Measurements from ENCODE around the gene TMEM178B. TPM values are rescaled to one million over a fixed set of nuclear protein-coding genes. Genes with fewer than 3 reads are reported as not detected.

TMEM178B gene
- total RNA-seq, 4 donors from 2014 or later, result 7.7 to 49.9 (median 25.9) TPM

DNA sequence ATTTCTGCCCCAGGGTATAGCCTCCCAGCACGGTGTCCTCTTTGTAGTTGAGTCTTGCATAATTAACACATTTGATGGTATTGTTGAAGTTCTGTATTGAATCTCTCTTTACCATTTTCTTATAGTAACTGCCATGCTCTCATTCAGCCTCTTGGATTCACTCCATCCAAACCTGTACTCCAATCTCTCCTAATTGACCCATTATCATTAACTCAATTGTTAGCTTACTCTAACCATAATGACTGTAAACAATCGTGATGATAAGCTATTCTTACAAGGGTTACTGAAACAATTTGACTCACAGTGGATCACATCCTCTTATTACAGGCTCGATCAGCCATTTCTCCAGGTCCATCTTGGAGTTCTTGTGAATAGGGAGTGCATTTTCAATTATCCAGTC lies 285.4 kb downstream of the TMEM178B start:
- DNase-seq, result no peak
- Histone ChIP-seq H3K27me3 (no peaks in the 10 kb centered on the region), H3K27ac (no peak overlapping the region), H3K9me3 (no peaks in the 10 kb centered on the region), H3K4me3 (replicated peaks in 1 of 3) (no peak overlapping the region), H3K4me1 (peaks cover 3 to 11% of the 10 kb centered on the region in 2 donors), H3K36me3 (no peaks in the 10 kb centered on the region)
- TF ChIP-seq, protein P1, sequence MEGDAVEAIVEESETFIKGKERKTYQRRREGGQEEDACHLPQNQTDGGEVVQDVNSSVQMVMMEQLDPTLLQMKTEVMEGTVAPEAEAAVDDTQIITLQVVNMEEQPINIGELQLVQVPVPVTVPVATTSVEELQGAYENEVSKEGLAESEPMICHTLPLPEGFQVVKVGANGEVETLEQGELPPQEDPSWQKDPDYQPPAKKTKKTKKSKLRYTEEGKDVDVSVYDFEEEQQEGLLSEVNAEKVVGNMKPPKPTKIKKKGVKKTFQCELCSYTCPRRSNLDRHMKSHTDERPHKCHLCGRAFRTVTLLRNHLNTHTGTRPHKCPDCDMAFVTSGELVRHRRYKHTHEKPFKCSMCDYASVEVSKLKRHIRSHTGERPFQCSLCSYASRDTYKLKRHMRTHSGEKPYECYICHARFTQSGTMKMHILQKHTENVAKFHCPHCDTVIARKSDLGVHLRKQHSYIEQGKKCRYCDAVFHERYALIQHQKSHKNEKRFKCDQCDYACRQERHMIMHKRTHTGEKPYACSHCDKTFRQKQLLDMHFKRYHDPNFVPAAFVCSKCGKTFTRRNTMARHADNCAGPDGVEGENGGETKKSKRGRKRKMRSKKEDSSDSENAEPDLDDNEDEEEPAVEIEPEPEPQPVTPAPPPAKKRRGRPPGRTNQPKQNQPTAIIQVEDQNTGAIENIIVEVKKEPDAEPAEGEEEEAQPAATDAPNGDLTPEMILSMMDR (IDR thresholded peaks at IDR 0.05), result no peak
- TF ChIP-seq POLR2A (IDR thresholded peaks at IDR 0.05), result no peak
- intact Hi-C loops (cut with DNase I), result no loop called here
- 83 to 87% methylated on average over 3 of the region's 3 CpGs for WGBS, 2 donors

DNA sequence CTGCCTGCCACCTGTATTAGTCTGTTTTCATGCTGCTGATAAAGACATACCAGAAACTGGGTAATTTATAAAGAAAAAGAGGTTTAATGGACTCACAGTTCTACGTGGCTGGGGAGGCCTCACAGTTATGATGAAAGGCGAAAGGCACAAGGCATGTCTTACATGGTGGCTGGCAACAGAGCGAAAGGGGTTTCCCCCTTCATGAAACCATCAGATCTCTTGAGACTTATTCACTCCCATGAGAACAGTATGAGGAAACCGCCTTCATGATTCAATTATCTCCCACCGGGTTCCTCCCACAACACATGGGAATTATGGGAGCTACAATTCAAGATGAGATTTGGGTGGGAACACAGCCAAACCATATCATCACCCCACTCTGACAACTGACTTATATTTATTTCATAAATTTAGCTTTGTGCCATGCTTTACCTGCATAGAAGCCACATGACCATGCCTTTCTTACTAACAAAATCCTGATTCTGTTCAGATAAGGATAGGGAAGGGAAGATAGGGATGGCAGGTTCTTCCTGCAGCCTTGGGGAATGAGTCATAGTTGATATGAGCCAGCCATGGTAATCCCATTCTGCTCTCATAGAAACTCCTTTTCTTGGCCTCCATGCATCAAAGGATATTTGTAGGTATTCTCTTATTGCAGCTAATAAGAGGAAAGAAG lies 286.0 kb downstream of the TMEM178B start:
- no peak overlapping the region for H3K4me3 ChIP-seq (replicated peaks in 1 of 3)
- no peaks in the 10 kb centered on the region for H3K27me3 ChIP-seq
- H3K4me1 ChIP-seq, result peaks cover 3 to 6% of the 10 kb centered on the region in 2 donors
- H3K9me3 ChIP-seq, result no peaks in the 10 kb centered on the region
- no peak for TF ChIP-seq POLR2A (IDR thresholded peaks at IDR 0.05)
- TF ChIP-seq, protein P1 (IDR thresholded peaks at IDR 0.05), result no peak
- H3K27ac ChIP-seq, result no peak overlapping the region
- WGBS, 2 donors, result 91 to 94% methylated on average over 5 of the region's 5 CpGs
- intact Hi-C loops (cut with DNase I), result no loop called here
- H3K36me3 ChIP-seq, result no peaks in the 10 kb centered on the region
- DNase-seq, result no peak

DNA sequence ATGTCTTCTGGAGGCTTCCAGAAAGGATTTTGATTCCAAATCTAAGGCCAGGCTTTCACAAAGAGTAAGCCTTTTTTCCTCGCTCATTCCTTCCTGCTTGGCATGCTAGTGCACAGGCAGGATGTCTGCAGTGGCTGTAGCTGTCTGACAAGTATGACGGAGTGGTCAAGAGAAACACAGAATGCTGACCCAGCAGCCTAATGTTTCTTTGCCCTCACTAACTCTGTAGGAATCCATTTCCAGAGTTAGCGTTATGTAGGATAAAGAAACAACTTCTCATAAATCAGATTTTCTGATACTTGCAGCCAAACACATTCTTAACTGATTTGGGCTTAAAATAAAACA lies 286.5 kb downstream of the TMEM178B start:
- intact Hi-C loops (cut with DNase I), result no loop called here
- peaks cover 3 to 6% of the 10 kb centered on the region in 2 donors for H3K4me1 ChIP-seq
- WGBS, 2 donors, result 85 to 88% methylated on average over 3 of the region's 3 CpGs
- no peaks in the 10 kb centered on the region for H3K9me3 ChIP-seq
- H3K27ac ChIP-seq, result no peak overlapping the region
- H3K27me3 ChIP-seq, result no peaks in the 10 kb centered on the region
- no peaks in the 10 kb centered on the region for H3K36me3 ChIP-seq
- H3K4me3 ChIP-seq (replicated peaks in 1 of 3), result no peak overlapping the region
- TF ChIP-seq, protein P1 (IDR thresholded peaks at IDR 0.05), result no peak
- no peak for TF ChIP-seq POLR2A (IDR thresholded peaks at IDR 0.05)
- DNase-seq, result no peak

DNA sequence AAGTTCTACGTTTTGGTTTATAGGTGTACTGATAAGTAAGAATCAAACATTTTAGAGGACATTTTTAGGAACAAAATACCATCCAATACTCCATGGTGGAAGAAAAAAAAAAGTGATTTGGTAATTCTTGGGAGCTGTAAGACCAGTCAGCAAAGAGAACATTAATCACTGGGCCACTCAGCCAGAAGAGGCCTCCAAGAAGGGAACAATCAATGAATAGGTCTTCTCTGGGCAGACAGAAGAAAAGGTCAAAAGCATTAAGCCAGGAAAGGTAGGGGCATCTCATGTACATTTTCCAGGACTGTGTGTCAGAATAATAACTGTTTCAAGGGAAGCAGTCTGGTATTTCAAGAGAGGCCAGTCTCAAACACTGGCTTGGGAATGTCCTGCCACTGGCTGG lies 286.9 kb downstream of the TMEM178B start:
- Histone ChIP-seq H3K27me3 (no peaks in the 10 kb centered on the region), H3K36me3 (no peaks in the 10 kb centered on the region), H3K4me3 (replicated peaks in 1 of 3) (no peak overlapping the region), H3K4me1 (peaks cover 3 to 9% of the 10 kb centered on the region in 2 donors), H3K9me3 (no peaks in the 10 kb centered on the region), H3K27ac (no peak overlapping the region)
- intact Hi-C loops (cut with DNase I), result no loop called here
- TF ChIP-seq, protein P1 (IDR thresholded peaks at IDR 0.05), result no peak
- no peak for TF ChIP-seq POLR2A (IDR thresholded peaks at IDR 0.05)
- 76 to 79% methylated on average over 1 of the region's 1 CpG for WGBS, 2 donors
- DNase-seq, result no peak

DNA sequence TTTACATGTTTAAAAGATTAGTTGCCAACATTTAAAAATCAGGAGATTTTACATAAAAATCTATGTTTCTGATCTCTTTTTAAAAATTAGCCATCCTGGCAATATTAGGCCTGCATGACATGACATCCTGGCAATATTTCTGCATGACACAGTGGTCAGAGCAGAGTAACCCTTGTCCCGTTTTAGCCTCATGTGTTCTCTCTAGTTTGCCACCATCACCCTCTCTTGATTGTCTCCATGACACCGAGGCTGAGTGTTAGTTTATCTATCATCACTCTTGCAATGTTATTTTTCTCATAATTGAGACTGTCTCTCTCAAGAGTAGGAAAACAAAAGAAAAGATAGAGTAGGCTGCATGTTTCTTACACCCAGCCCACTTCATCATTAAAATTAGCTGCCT lies 287.6 kb downstream of the TMEM178B start:
- Histone ChIP-seq H3K4me1 (peaks cover 10 to 16% of the 10 kb centered on the region in 2 donors), H3K27ac (no peak overlapping the region), H3K4me3 (replicated peaks in 1 of 3) (no peak overlapping the region), H3K36me3 (no peaks in the 10 kb centered on the region), H3K27me3 (no peaks in the 10 kb centered on the region), H3K9me3 (no peaks in the 10 kb centered on the region)
- intact Hi-C loops (cut with DNase I), result no loop called here
- TF ChIP-seq, protein P1 (IDR thresholded peaks at IDR 0.05), result no peak
- TF ChIP-seq POLR2A (IDR thresholded peaks at IDR 0.05), result no peak
- no peak for DNase-seq
- WGBS, 2 donors, result 75 to 77% methylated on average over 2 of the region's 2 CpGs

Data from thyroid gland (tissue), 4 donors.